ENCODE measurements around the gene SLC39A11. TPM values are rescaled to one million over a fixed set of nuclear protein-coding genes. Genes with fewer than 3 reads are reported as not detected.

The SLC39A11 gene
- total RNA-seq, 1 donor from 2014 or later = 46.1 TPM

DNA sequence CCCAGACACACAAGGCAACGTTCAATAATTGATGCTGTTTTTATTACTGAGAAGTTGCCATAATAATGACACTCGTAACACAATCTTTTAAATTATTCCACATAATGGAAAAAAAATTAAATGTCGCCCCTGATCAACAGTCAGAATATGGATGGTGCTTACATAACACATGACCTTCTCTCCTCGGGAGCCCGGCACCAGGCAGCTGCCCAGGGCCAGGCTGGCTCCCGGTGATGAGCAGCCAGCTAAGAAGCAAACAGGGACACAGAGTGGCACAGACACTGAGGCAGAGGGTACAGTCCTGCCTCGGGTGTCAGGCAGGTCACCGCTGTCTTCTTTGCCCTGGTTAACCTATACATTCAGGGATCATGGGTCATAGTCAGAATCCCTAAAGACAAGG lies 137.9 kb downstream of the SLC39A11 start:
- ATAC-seq (peak; percentile 58), DNase-seq (ENCODE audit: low spot score) (no peak)

DNA sequence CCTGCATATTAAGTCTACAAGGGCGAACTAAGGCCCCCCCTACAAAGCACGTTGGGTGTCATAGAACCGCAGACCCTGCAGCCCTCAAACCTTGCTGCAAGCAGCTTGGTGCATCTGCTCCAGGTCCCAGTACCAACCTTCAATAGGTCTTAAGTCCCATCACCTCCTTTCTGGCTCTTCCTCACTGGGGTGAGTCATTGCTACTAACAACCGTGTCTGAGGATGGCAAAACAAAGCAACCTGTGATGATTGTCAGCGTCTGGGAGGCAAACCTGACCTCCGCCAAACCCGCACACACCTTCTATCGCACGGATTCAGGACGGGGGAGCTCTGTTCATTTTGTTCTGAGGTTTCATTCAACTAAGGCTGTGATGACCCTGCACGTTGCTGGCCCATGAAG lies 138.9 kb downstream of the SLC39A11 start:
- DNase-seq (ENCODE audit: low spot score) (no peak), ATAC-seq (no peak)

- DNase-seq (ENCODE audit: low spot score) (no peak), ATAC-seq (no peak)
Observed at GRCh38 chr17:72952641-72953315, 139.7 kb downstream of the SLC39A11 start.

DNA sequence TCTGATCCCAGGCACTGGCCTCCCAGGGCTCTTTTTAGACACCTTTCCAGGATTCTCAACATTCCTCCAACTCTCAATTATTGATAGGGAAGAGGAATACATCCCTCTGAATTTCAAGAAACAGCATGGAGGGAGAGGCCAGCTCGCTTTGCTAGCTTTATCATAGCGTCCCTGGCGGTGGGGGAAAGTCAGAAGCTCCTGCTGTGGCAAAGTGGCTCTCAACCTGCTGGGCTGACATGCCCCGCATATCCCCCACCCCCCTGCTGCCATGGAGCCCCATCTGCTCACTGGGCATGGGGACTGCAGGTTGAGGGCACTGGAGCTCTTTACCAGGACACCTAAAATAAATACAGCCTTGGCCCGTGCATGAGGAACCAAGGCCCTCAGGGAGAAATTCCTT lies 140.3 kb downstream of the SLC39A11 start:
- DNase-seq (ENCODE audit: low spot score) (no peak), ATAC-seq (no peak)

- DNase-seq (ENCODE audit: low spot score) (no peak), ATAC-seq (no peak)
Observed at GRCh38 chr17:72950242-72950931, 142.1 kb downstream of the SLC39A11 start.

- no peak for DNase-seq (ENCODE audit: low spot score)
- no peak for ATAC-seq
Observed at GRCh38 chr17:72948115-72948514, 144.4 kb downstream of the SLC39A11 start.

DNA sequence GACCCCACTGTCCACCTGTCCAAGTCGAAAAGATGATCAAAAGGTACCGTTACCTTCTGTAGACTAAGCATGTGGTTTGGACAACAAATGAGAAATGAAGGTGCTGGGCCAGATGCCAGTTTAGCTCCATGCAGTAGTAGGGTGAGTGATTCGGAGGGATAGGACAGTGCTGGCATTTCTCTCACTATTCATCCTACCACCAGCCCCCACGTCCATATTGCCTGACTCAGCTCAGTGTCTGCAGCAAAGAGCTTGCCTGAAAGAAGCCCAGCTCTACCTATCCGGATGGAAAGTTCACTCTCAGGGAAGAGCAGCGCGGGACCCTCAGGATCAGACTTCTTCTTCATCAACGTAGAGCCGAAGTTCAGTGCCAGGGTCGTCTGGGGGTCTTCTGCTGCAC lies 145.0 kb downstream of the SLC39A11 start:
- ATAC-seq (no peak), DNase-seq (ENCODE audit: low spot score) (no peak)

GRCh38 chr17:72946696-72947095 lies 145.8 kb downstream of the SLC39A11 start:
- DNase-seq (ENCODE audit: low spot score) (no peak), ATAC-seq (no peak)

GRCh38 chr17:72946156-72946555 lies 146.3 kb downstream of the SLC39A11 start:
- ATAC-seq (no peak), DNase-seq (ENCODE audit: low spot score) (no peak)

DNA sequence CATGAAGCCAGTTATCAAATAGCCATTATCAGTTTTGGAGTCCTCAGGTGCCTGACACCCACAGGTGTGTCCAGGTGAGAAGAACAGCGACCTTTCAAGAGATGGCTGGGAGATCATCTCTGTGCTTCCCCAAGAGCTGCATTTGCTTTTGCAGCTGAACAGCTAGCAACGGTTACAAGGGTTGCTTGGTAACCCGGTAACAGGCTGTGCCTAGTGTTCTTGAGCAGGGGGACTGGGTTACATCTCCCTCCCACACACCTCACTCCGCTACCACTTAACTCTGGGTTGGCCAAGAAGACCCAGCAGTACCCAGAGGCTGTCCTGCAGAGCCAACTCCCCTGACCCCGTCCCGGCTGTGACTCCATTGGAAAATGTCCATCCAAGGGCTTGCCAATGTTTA lies 147.0 kb downstream of the SLC39A11 start:
- no peak for DNase-seq (ENCODE audit: low spot score)

GRCh38 chr17:72943826-72944689 lies 148.4 kb downstream of the SLC39A11 start:
- DNase-seq (ENCODE audit: low spot score) (no peak), ATAC-seq (no peak)

More for the DNA sequence above, 147.0 kb downstream of the SLC39A11 start:
- no peak for ATAC-seq

DNA sequence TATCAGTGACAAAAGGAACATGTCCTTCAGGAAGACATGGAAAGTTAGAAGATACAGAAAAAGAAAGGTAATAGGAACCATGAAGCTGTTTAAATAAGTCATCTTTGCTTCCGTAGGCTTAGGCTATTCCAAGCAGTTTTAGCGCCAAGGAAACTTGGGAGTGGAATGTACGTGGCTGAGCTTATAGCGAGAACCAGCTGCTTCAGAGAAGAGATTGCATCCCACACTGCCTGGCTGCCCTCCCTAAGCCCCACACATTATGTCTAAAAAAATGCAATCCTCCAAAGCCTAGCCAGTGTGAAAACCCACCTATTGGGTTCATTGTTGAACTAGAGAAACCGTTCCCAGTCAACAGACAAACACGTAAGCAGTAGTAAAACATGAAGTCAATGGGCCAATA lies 149.9 kb downstream of the SLC39A11 start:
- DNase-seq (ENCODE audit: low spot score) (no peak), ATAC-seq (no peak)

GRCh38 chr17:72940496-72940895 lies 152.0 kb downstream of the SLC39A11 start:
- DNase-seq (ENCODE audit: low spot score) = no peak
- no peak for ATAC-seq

GRCh38 chr17:72938482-72938881 lies 154.0 kb downstream of the SLC39A11 start:
- no peak for ATAC-seq
- DNase-seq (ENCODE audit: low spot score) = no peak

DNA sequence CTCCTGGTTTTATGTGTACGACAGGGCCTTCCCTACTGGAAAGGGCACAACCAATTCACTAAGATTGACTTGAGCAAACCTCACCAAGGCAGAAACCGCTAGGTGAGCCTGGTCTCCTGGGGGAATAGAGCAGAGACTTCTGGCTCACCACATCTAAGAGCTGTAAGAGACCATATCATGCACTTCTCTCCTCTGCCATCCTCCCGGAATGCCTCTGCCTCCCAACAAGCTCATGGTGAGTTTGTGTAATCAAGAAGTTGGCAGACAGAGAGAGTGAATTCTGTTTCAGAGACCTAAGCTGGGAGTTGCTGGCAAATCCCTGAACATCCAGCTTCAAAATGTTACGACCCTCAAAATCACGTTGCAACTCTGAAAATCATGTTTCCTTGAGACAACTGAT lies 154.8 kb downstream of the SLC39A11 start:
- peak; percentile 81 for ATAC-seq
- DNase-seq (ENCODE audit: low spot score) = no peak

DNA sequence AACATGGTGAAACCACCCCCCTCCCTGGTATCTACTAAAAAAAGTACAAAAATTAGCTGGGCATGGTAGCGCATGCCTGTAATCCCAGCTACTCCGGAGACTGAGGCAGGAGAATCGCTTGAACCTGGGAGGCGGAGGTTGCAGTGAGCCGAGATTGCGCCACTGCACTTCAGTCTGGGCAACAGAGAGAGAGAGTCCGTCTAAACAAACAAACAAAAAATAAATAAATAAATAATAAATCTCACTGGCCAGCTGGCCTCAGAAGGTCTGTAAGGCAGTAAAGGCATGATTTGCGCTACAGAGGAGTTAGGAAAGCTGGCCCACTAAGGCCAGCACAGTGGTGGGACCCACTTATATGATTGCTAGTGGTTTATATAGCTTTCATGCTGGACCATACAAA lies 155.2 kb downstream of the SLC39A11 start:
- peak; percentile 87 for ATAC-seq
- DNase-seq (ENCODE audit: low spot score) = peak; percentile 53

- ATAC-seq (no peak), DNase-seq (ENCODE audit: low spot score) (no peak)
Observed at GRCh38 chr17:72935984-72936383, 156.5 kb downstream of the SLC39A11 start.

DNA sequence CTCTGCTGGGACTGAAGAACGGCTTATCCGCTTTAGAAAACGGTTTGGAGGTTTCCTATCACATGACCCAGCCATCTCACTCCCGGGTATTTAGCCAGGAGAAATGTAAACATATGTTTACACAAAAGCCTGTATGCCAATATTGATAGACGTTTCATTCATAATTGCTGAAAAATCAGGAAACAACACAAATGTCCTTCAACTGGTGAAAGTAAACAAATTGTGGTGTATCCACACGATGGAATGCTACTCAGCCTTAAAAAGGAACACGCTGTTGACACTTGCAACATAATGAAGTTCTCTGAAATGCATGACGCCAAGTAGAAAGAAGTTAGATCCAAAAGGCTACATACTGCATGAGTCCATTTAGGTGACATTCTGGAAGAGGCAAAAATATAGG lies 157.6 kb downstream of the SLC39A11 start:
- ATAC-seq = no peak
- no peak for DNase-seq (ENCODE audit: low spot score)

GRCh38 chr17:72931635-72932034 lies 160.9 kb downstream of the SLC39A11 start:
- DNase-seq (ENCODE audit: low spot score) (no peak), ATAC-seq (no peak)

- no peak for ATAC-seq
- no peak for DNase-seq (ENCODE audit: low spot score)
Observed at GRCh38 chr17:72931163-72931562, 161.3 kb downstream of the SLC39A11 start.

DNA sequence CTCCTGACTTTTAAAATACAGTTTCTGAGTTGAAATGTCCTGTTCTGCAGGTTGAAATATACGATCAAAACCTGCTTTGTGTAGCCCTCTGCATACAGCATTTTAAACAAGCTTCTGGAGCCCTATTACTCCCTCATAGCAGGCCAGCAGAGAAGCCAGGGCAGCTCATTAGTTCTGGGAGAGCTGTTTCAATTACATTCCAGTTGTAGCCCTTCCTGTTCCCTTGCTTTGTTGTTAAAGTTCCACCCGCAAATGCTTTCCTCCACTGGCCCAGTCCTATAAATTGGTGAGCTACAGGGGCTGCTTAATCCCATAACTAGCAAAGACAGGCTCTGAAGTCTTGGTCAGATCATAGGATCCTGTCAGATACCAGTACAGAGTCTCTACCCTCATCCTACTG lies 162.5 kb downstream of the SLC39A11 start:
- ATAC-seq (no peak), DNase-seq (ENCODE audit: low spot score) (no peak)

All from left lobe of liver (tissue), 2 donors.